Neural progenitor cell (in vitro differentiated cells): ENCODE data around the gene GPR37L1. TPM values are rescaled to one million over a fixed set of nuclear protein-coding genes. Genes with fewer than 3 reads are reported as not detected.

Source experiments
- DNase-seq: peaks from one replicate; pipeline ENCODE4 v3.0.0-alpha.2; 2016; ENCODE audit warnings: low spot score
- H2AFZ ChIP-seq: fragments of 200-600 bp; sonication (generic); replicated peaks from 2 replicates; pipeline ENCODE4 v1.6.1; 2016; ENCODE audit warnings: antibody characterized with exemption
- H3F3A ChIP-seq: fragments of 200-600 bp; sonication (generic); 2 replicates; pipeline ENCODE4 v1.6.1; 2016; ENCODE audit warnings: antibody characterized with exemption, low read depth
- H3K27ac ChIP-seq: fragments of 200-600 bp; sonication (generic); 2 replicates; pipeline ENCODE4 v1.5.1; 2016; ENCODE audit warnings: mild to moderate bottlenecking
- H3K27me3 ChIP-seq: fragments of 200-600 bp; sonication (generic); 2 replicates; pipeline ENCODE4 v1.6.1; 2016; ENCODE audit warnings: mild to moderate bottlenecking, moderate library complexity
- H3K36me3 ChIP-seq: fragments of 200-600 bp; sonication (generic); 2 replicates; pipeline ENCODE4 v1.5.1; 2016
- H3K4me1 ChIP-seq: fragments of 200-600 bp; sonication (generic); 2 replicates; pipeline ENCODE4 v1.6.1; 2016; ENCODE audit warnings: mixed run types
- H3K4me2 ChIP-seq: fragments of 200-600 bp; sonication (generic); 2 replicates; pipeline ENCODE4 v1.6.1; 2016
- H3K4me3 ChIP-seq: fragments of 200-600 bp; sonication (generic); 2 replicates; pipeline ENCODE4 v1.5.1; 2016
- H3K79me2 ChIP-seq: fragments of 200-600 bp; sonication (generic); 2 replicates; pipeline ENCODE4 v1.6.1; 2016; ENCODE audit warnings: low read depth
- H3K9ac ChIP-seq: fragments of 200-600 bp; sonication (generic); 2 replicates; pipeline ENCODE4 v1.6.1; 2016
- H3K9me3 ChIP-seq: fragments of 200-600 bp; sonication (generic); 2 replicates; pipeline ENCODE4 v1.5.1; 2016; ENCODE audit warnings: low read depth
- H4K20me1 ChIP-seq: fragments of 200-600 bp; sonication (generic); 2 replicates; pipeline ENCODE4 v1.6.1; 2016; ENCODE audit warnings: low read depth
- H3K27ac Mint-ChIP-seq: 3 replicates; pipeline ENCODE4 v1.8.0; 2021; ENCODE audit warnings: mixed read lengths
- H3K27me3 Mint-ChIP-seq: 2 replicates; pipeline ENCODE4 v1.8.0; 2022; ENCODE audit warnings: low read depth, mild to moderate bottlenecking, inconsistent platforms, moderate library complexity, mixed read lengths; ENCODE audit not compliant: insufficient read depth
- H3K36me3 Mint-ChIP-seq: 3 replicates; pipeline ENCODE4 v1.8.0; 2021; ENCODE audit warnings: mixed read lengths
- H3K4me1 Mint-ChIP-seq: 3 replicates; pipeline ENCODE4 v1.8.0; 2021; ENCODE audit warnings: mixed read lengths
- H3K4me3 Mint-ChIP-seq: 3 replicates; pipeline ENCODE4 v1.8.0; 2021; ENCODE audit warnings: mild to moderate bottlenecking, moderate library complexity, mixed read lengths
- H3K9me3 Mint-ChIP-seq: 3 replicates; pipeline ENCODE4 v1.8.0; 2020; ENCODE audit warnings: mixed read lengths
- CTCF ChIP-seq: fragments of 200-600 bp; sonication (generic); IDR thresholded peaks from 2 replicates; pipeline ENCODE4 v1.5.1; 2017; ENCODE audit warnings: antibody characterized with exemption, mild to moderate bottlenecking
- EZH2 ChIP-seq: fragments of 200-600 bp; sonication (generic); IDR thresholded peaks from 2 replicates; pipeline ENCODE4 v1.6.1; 2017; ENCODE audit warnings: antibody characterized with exemption, mild to moderate bottlenecking, moderate library complexity
- EZH2phosphoT487 ChIP-seq: fragments of 200-600 bp; sonication (generic); IDR thresholded peaks from 2 replicates; pipeline ENCODE4 v1.6.1; 2017; ENCODE audit warnings: antibody characterized with exemption
- total RNA-seq: library from RNA; depleted of rRNA; stranded (reverse); fragments of >200 nt; gene quantifications from 2 replicates; pipeline ENCODE4 v1.2.3, GENCODE V29; 2015; ENCODE audit warnings: low replicate concordance

GPR37L1 gene
- total RNA-seq, 1 donor from 2014 or later = not detected

DNA sequence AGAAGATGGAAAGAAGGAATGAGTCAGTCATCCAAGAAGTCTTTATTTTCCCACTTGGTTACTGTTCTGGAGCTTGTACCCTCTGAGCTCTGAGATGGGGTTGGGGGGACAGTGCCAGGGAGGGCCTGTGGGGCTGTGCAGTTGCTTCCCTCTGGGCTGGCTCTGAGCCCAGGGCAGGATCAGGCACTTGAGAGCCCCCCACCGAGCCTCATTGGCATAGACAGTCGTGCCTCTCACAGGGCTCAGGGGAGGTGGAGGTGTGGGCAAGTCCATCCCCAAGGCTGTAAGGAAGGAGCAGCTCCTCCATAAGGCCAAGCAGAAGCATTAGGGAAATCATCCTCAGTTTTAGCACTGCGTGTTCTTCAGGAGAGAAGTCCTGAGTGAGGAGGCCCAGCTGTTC, 24.3 kb downstream of the GPR37L1 start:
- Histone ChIP-seq H3F3A (peaks cover 9% of the 10 kb centered on the region), H3K4me1 (peaks cover 7% of the 10 kb centered on the region), H2AFZ (no peak overlapping the region), H3K79me2 (peaks cover 21% of the 10 kb centered on the region), H4K20me1 (peaks cover 16% of the 10 kb centered on the region), H3K27me3 (peaks cover 15% of the 10 kb centered on the region), H3K9me3 (no peaks in the 10 kb centered on the region), H3K27ac (no peak overlapping the region), H3K4me2 (no peak overlapping the region), H3K9ac (no peak overlapping the region), H3K36me3 (no peaks in the 10 kb centered on the region), H3K4me3 (no peak overlapping the region)
- Mint-ChIP-seq H3K9me3 (no peaks in the 10 kb centered on the region), H3K27me3 (peaks cover 10% of the 10 kb centered on the region), H3K36me3 (no peaks in the 10 kb centered on the region), H3K4me1 (peaks cover 12% of the 10 kb centered on the region), H3K27ac (no peak overlapping the region), H3K4me3 (no peak overlapping the region)
- TF ChIP-seq EZH2 (no peak), CTCF (no peak), EZH2phosphoT487 (no peak)
- DNase-seq = no peak

- peaks cover 15% of the 10 kb centered on the region for H3K27me3 ChIP-seq
- no peaks in the 10 kb centered on the region for H3K9me3 ChIP-seq
- H3K4me3 Mint-ChIP-seq = no peak overlapping the region
- H3K4me2 ChIP-seq = no peak overlapping the region
- H3K27ac ChIP-seq = no peak overlapping the region
- H3K27me3 Mint-ChIP-seq = peaks cover 10% of the 10 kb centered on the region
- H3K4me3 ChIP-seq = no peak overlapping the region
- no peaks in the 10 kb centered on the region for H3K36me3 ChIP-seq
- no peaks in the 10 kb centered on the region for H3K36me3 Mint-ChIP-seq
- DNase-seq = no peak
- H3K79me2 ChIP-seq = peaks cover 7% of the 10 kb centered on the region
- no peaks in the 10 kb centered on the region for H3K9me3 Mint-ChIP-seq
- no peak overlapping the region for H3K9ac ChIP-seq
- no peak for TF ChIP-seq EZH2phosphoT487
- no peak for TF ChIP-seq CTCF
- TF ChIP-seq EZH2 = no peak
- no peak overlapping the region for H3K27ac Mint-ChIP-seq
- no peak overlapping the region for H2AFZ ChIP-seq
- peaks cover 9% of the 10 kb centered on the region for H3F3A ChIP-seq
- peaks cover 2% of the 10 kb centered on the region for H4K20me1 ChIP-seq
- peaks cover under 1% of the 10 kb centered on the region for H3K4me1 ChIP-seq
- H3K4me1 Mint-ChIP-seq = peaks cover 9% of the 10 kb centered on the region
These were observed 25.7 kb downstream of the GPR37L1 start for GRCh38 chr1:202148391-202148790.

GRCh38 chr1:202149566-202149965, 26.8 kb downstream of the GPR37L1 start:
- no peak overlapping the region for H3K9ac ChIP-seq
- H3K36me3 ChIP-seq = no peaks in the 10 kb centered on the region
- TF ChIP-seq EZH2 = no peak
- no peak for TF ChIP-seq EZH2phosphoT487
- TF ChIP-seq CTCF = no peak
- H2AFZ ChIP-seq = no peak overlapping the region
- H3K4me1 ChIP-seq = no peaks in the 10 kb centered on the region
- peaks cover 15% of the 10 kb centered on the region for H3K27me3 ChIP-seq
- no peak for DNase-seq
- H3K27ac Mint-ChIP-seq = no peak overlapping the region
- H4K20me1 ChIP-seq = no peaks in the 10 kb centered on the region
- H3K4me2 ChIP-seq = no peak overlapping the region
- H3K79me2 ChIP-seq = no peaks in the 10 kb centered on the region
- peaks cover 9% of the 10 kb centered on the region for H3F3A ChIP-seq
- no peak overlapping the region for H3K27ac ChIP-seq
- peaks cover 7% of the 10 kb centered on the region for H3K4me1 Mint-ChIP-seq
- H3K4me3 Mint-ChIP-seq = no peak overlapping the region
- H3K9me3 ChIP-seq = no peaks in the 10 kb centered on the region
- no peaks in the 10 kb centered on the region for H3K36me3 Mint-ChIP-seq
- H3K27me3 Mint-ChIP-seq = peaks cover 10% of the 10 kb centered on the region
- no peaks in the 10 kb centered on the region for H3K9me3 Mint-ChIP-seq
- H3K4me3 ChIP-seq = no peak overlapping the region
